ENCODE data around the gene FRMD1. TPM values are rescaled to one million over a fixed set of nuclear protein-coding genes. Genes with fewer than 3 reads are reported as not detected.

Gene FRMD1
- polyA plus RNA-seq, 1 donor, result 5.9 TPM

DNA sequence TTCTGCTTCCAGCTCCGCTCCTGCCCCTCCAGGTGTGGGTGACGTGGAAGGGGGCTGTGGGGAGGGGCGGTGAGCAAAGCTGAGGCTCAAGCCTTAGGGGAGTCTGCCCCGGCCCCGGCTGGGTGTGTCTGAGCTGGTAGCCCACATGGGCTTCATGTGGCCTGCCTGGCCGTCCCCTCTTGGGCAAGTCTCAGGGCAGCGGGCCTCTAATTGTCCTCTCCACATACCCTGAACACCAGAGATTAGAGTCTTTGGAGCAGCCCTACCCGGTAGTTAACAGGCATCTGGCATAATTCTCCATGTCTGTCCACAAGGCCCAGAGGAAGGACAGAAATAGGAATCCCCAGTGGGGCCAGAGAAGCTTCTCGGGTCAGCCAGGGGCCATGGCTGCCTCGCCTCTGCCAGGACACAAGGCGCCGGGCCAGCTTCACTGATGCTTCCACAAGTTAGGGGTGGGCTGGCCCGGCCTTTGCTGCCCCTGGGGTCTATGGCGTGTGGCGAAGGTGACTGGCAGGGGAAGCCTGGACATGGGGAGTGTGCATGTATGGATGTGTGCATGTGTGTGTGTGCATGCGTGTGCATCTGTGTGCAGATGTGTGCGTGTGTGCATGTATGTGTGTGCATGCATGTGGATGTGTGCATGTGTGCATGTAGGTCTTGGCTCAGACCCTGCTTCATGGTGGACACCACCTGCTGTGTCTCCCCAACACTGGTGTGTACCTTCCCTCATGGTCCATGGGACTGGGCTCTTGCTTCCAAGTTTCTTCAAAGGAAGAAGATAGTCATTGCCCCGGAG is 24.0 kb downstream of the FRMD1 start:
- no peaks in the 10 kb centered on the region for H3K36me3 ChIP-seq (ENCODE audit: control insufficient read depth, insufficient read depth, low read length)
- no peaks in the 10 kb centered on the region for H3K27me3 ChIP-seq (ENCODE audit: control insufficient read depth, insufficient read depth, low read length)
- no peak overlapping the region for H3K4me3 ChIP-seq (ENCODE audit: low read length)
- H3K27ac ChIP-seq (ENCODE audit: low read length), result no peak overlapping the region
- no peak for DNase-seq
- WGBS (ENCODE audit: insufficient coverage, low lambda C conversion rate), result no CpG with 5 or more reads among the region's 18 CpGs
- H3K9me3 ChIP-seq (ENCODE audit: control insufficient read depth, low read depth, low read length), result no peaks in the 10 kb centered on the region
- H3K4me1 ChIP-seq (ENCODE audit: control insufficient read depth, insufficient read depth, low read length), result no peaks in the 10 kb centered on the region

DNA sequence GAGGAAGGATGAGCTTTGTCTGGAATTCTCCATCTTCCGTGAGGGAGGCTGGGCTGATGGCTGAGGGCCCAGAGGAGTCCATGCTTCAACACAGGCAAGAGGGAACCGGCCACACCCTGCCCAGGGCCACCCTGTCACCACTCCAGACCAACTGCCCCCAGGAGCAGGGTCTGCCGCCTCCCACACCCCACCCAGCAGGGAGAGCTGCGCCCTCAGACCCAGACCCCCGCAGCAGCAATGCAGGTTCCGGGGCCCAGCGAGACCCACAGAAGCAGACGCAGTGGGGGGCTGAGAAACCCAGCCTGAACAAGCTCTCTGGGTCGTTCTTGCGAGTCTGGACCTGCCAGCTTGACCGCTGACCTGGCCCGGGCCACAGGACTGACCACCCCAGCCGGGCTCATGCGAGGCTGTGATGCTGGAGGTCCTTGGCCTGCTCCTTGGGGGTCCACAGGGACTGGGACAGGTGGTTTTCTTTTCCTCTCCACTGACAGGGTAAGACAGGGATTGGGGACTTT is 25.0 kb downstream of the FRMD1 start:
- Histone ChIP-seq H3K4me1 (ENCODE audit: control insufficient read depth, insufficient read depth, low read length) (no peaks in the 10 kb centered on the region), H3K36me3 (ENCODE audit: control insufficient read depth, insufficient read depth, low read length) (no peaks in the 10 kb centered on the region), H3K4me3 (ENCODE audit: low read length) (no peak overlapping the region), H3K27me3 (ENCODE audit: control insufficient read depth, insufficient read depth, low read length) (no peaks in the 10 kb centered on the region), H3K9me3 (ENCODE audit: control insufficient read depth, low read depth, low read length) (no peaks in the 10 kb centered on the region), H3K27ac (ENCODE audit: low read length) (no peak overlapping the region)
- WGBS (ENCODE audit: insufficient coverage, low lambda C conversion rate), result no CpG with 5 or more reads among the region's 14 CpGs
- DNase-seq, result no peak

GRCh38 chr6:168053086-168053956 is 25.7 kb downstream of the FRMD1 start:
- Histone ChIP-seq H3K27me3 (ENCODE audit: control insufficient read depth, insufficient read depth, low read length) (no peaks in the 10 kb centered on the region), H3K36me3 (ENCODE audit: control insufficient read depth, insufficient read depth, low read length) (no peaks in the 10 kb centered on the region), H3K27ac (ENCODE audit: low read length) (no peak overlapping the region), H3K9me3 (ENCODE audit: control insufficient read depth, low read depth, low read length) (no peaks in the 10 kb centered on the region), H3K4me3 (ENCODE audit: low read length) (no peak overlapping the region), H3K4me1 (ENCODE audit: control insufficient read depth, insufficient read depth, low read length) (no peaks in the 10 kb centered on the region)
- 100% methylated on average over 5 of the region's 38 CpGs for WGBS (ENCODE audit: insufficient coverage, low lambda C conversion rate)
- DNase-seq, result no peak

GRCh38 chr6:168052291-168052891 is 26.6 kb downstream of the FRMD1 start:
- Histone ChIP-seq H3K27me3 (ENCODE audit: control insufficient read depth, insufficient read depth, low read length) (no peaks in the 10 kb centered on the region), H3K4me1 (ENCODE audit: control insufficient read depth, insufficient read depth, low read length) (no peaks in the 10 kb centered on the region), H3K9me3 (ENCODE audit: control insufficient read depth, low read depth, low read length) (no peaks in the 10 kb centered on the region), H3K36me3 (ENCODE audit: control insufficient read depth, insufficient read depth, low read length) (no peaks in the 10 kb centered on the region), H3K4me3 (ENCODE audit: low read length) (no peak overlapping the region), H3K27ac (ENCODE audit: low read length) (no peak overlapping the region)
- no CpG with 5 or more reads among the region's 26 CpGs for WGBS (ENCODE audit: insufficient coverage, low lambda C conversion rate)
- DNase-seq, result no peak

DNA sequence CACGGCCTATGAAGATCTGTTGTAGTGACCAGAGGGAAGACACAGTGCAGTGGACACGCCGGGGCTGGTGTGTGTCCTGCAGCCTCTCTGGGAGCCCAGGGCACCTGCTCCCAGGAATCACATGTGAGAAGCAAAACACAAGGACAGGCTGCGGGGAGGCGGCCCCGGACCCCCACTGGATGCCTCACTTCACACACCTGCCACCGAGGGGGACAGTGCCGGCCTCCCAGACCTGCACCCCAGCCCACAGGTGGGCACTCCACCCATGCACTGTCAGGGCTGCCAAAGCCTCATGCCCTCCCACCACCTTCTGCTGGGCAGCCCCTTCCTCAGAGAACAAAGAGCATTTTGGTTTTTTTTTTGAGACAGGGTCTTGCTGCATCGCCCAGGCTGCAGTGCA is 27.4 kb downstream of the FRMD1 start:
- Histone ChIP-seq H3K27me3 (ENCODE audit: control insufficient read depth, insufficient read depth, low read length) (no peaks in the 10 kb centered on the region), H3K36me3 (ENCODE audit: control insufficient read depth, insufficient read depth, low read length) (no peaks in the 10 kb centered on the region), H3K4me1 (ENCODE audit: control insufficient read depth, insufficient read depth, low read length) (no peaks in the 10 kb centered on the region), H3K9me3 (ENCODE audit: control insufficient read depth, low read depth, low read length) (no peaks in the 10 kb centered on the region), H3K4me3 (ENCODE audit: low read length) (no peak overlapping the region), H3K27ac (ENCODE audit: low read length) (no peak overlapping the region)
- WGBS (ENCODE audit: insufficient coverage, low lambda C conversion rate), result no CpG with 5 or more reads among the region's 9 CpGs
- DNase-seq, result no peak

DNA sequence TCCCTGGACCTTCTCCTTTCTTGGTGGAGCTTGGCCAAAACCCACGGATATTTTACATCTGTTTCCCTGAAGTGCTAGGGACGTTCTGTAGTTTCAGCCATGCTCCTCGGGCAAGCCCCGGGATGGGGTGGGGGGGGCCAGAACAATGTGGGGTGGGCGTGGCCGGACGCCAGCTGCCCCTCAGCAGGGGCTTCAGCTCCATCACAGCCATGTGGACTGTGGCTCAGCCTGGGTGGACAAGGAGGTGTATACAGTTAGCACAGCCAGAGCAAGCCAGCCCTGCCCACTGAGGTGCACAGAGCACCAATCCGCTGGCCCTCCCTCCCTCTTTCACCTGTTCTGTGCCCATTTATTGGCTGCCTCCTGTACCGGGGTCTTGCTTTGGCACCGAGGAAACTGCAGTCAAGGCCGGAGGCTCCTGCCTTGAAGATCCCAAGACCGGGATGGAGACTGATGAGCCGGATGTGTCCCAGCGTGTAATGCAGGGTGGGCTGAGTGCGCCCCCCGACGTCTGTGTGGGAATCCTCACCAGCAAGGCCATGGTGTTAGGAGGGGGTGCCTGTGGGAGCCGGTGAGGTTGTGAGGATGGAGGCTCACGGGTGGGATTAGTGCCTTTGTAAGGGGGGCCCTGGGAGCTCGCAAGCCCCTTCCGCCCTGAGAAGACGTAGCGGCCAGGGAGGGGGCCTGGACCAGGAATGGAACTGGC is 28.0 kb downstream of the FRMD1 start:
- no peaks in the 10 kb centered on the region for H3K36me3 ChIP-seq (ENCODE audit: control insufficient read depth, insufficient read depth, low read length)
- WGBS (ENCODE audit: insufficient coverage, low lambda C conversion rate), result no CpG with 5 or more reads among the region's 23 CpGs

GRCh38 chr6:168050225-168050880 is 28.7 kb downstream of the FRMD1 start:
- DNase-seq, result no peak
- Histone ChIP-seq H3K4me1 (ENCODE audit: control insufficient read depth, insufficient read depth, low read length) (no peaks in the 10 kb centered on the region), H3K27me3 (ENCODE audit: control insufficient read depth, insufficient read depth, low read length) (no peaks in the 10 kb centered on the region), H3K27ac (ENCODE audit: low read length) (no peak overlapping the region), H3K4me3 (ENCODE audit: low read length) (no peak overlapping the region), H3K9me3 (ENCODE audit: control insufficient read depth, low read depth, low read length) (no peaks in the 10 kb centered on the region), H3K36me3 (ENCODE audit: control insufficient read depth, insufficient read depth, low read length) (no peaks in the 10 kb centered on the region)
- WGBS (ENCODE audit: insufficient coverage, low lambda C conversion rate), result no CpG with 5 or more reads among the region's 27 CpGs

More for the DNA sequence above, 28.0 kb downstream of the FRMD1 start:
- Histone ChIP-seq H3K27me3 (ENCODE audit: control insufficient read depth, insufficient read depth, low read length) (no peaks in the 10 kb centered on the region), H3K9me3 (ENCODE audit: control insufficient read depth, low read depth, low read length) (no peaks in the 10 kb centered on the region), H3K27ac (ENCODE audit: low read length) (no peak overlapping the region), H3K4me3 (ENCODE audit: low read length) (no peak overlapping the region), H3K4me1 (ENCODE audit: control insufficient read depth, insufficient read depth, low read length) (no peaks in the 10 kb centered on the region)
- no peak for DNase-seq

- Histone ChIP-seq H3K27ac (ENCODE audit: low read length) (no peak overlapping the region), H3K9me3 (ENCODE audit: control insufficient read depth, low read depth, low read length) (peaks cover under 1% of the 10 kb centered on the region), H3K4me3 (ENCODE audit: low read length) (no peak overlapping the region), H3K4me1 (ENCODE audit: control insufficient read depth, insufficient read depth, low read length) (no peaks in the 10 kb centered on the region), H3K27me3 (ENCODE audit: control insufficient read depth, insufficient read depth, low read length) (no peaks in the 10 kb centered on the region), H3K36me3 (ENCODE audit: control insufficient read depth, insufficient read depth, low read length) (no peaks in the 10 kb centered on the region)
- no peak for DNase-seq
- no CpG with 5 or more reads among the region's 21 CpGs for WGBS (ENCODE audit: insufficient coverage, low lambda C conversion rate)
These were observed 29.2 kb downstream of the FRMD1 start for GRCh38 chr6:168049706-168050224.

DNA sequence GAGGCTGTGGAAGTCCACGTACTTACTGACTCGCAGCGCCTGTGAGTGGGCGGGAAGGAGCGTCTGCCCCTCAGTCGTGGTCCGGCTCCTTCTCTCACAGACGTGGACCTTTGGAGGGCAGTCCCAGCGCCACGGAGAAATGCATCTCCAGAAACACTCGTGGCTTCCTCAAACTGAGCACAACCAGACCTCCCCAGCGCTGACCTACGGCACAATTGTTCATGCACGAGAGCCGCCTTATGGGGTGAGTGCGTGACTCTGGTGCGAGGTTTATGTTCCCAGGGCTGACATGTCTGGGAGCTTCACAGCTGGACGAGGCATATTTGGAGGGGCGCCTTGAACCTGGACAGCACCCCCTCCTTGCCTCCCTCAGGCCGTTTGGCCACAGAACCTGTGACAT is 29.7 kb downstream of the FRMD1 start:
- H3K36me3 ChIP-seq (ENCODE audit: control insufficient read depth, insufficient read depth, low read length), result no peaks in the 10 kb centered on the region
- no peak for DNase-seq
- no CpG with 5 or more reads among the region's 20 CpGs for WGBS (ENCODE audit: insufficient coverage, low lambda C conversion rate)

More for the DNA sequence above, 29.7 kb downstream of the FRMD1 start:
- Histone ChIP-seq H3K27ac (ENCODE audit: low read length) (no peak overlapping the region), H3K27me3 (ENCODE audit: control insufficient read depth, insufficient read depth, low read length) (no peaks in the 10 kb centered on the region), H3K4me3 (ENCODE audit: low read length) (no peak overlapping the region), H3K4me1 (ENCODE audit: control insufficient read depth, insufficient read depth, low read length) (no peaks in the 10 kb centered on the region), H3K9me3 (ENCODE audit: control insufficient read depth, low read depth, low read length) (peaks cover 5% of the 10 kb centered on the region)
